Body of pancreas (tissue), 4 donors: ENCODE measurements around the gene PDE8B.

Experiments
- CTCF ChIP-seq, 7 experiments: fragments of 450-650 bp in 4 of 7; fragments of 200-600 bp in 3 of 7; sonication (generic) in 3 of 7; IDR thresholded peaks; one replicate each; pipeline ENCODE4 v1.5.1; 2016 to 2019; ENCODE audit warnings: antibody characterized with exemption in 7 of 7
- POLR2A ChIP-seq, 3 donors: fragments of 450-650 bp; IDR thresholded peaks; one replicate each; pipeline ENCODE4 v1.6.1; 2016; ENCODE audit warnings: antibody characterized with exemption in 3 of 3, mild to moderate bottlenecking in 2 of 3

GRCh38 chr5:77177576-77177975 is 32.9 kb upstream of the PDE8B start:
- TF ChIP-seq POLR2A (IDR thresholded peaks at IDR 0.05) = no peak
- TF ChIP-seq CTCF (IDR thresholded peaks at IDR 0.05) = no peak
